ENCODE results near the gene C6orf15.

C6orf15 gene

GRCh38 chr6:31103136-31103535, 9.2 kb downstream of the C6orf15 start:
- no peak overlapping the region for H3K9ac ChIP-seq (ENCODE audit: low read depth, low read length)
- no peaks in the 10 kb centered on the region for H3K9me3 ChIP-seq (ENCODE audit: control insufficient read depth, insufficient read depth, low read length)

GRCh38 chr6:31098449-31098938, 13.9 kb downstream of the C6orf15 start:
- Histone ChIP-seq H3K9me3 (ENCODE audit: control insufficient read depth, insufficient read depth, low read length) (no peaks in the 10 kb centered on the region), H3K36me3 (ENCODE audit: insufficient read depth, low read length) (no peaks in the 10 kb centered on the region), H3K9ac (ENCODE audit: low read depth, low read length) (no peak overlapping the region), H3K4me1 (ENCODE audit: insufficient read depth, low read length) (peaks cover 7% of the 10 kb centered on the region; the same call in 1 of the 2 replicates)

More at GRCh38 chr6:31103136-31103535, 9.2 kb downstream of the C6orf15 start:
- no peaks in the 10 kb centered on the region for H3K36me3 ChIP-seq (ENCODE audit: insufficient read depth, low read length)
- H3K4me1 ChIP-seq (ENCODE audit: insufficient read depth, low read length), result no peaks in the 10 kb centered on the region; the same call in 1 of the 2 replicates

- Histone ChIP-seq H3K9ac (ENCODE audit: low read depth, low read length) (no peak overlapping the region), H3K36me3 (ENCODE audit: insufficient read depth, low read length) (no peaks in the 10 kb centered on the region), H3K9me3 (ENCODE audit: control insufficient read depth, insufficient read depth, low read length) (no peaks in the 10 kb centered on the region), H3K4me1 (ENCODE audit: insufficient read depth, low read length) (peaks cover 7% of the 10 kb centered on the region; the same call in 1 of the 2 replicates)
Observed at GRCh38 chr6:31096656-31097055, 15.7 kb downstream of the C6orf15 start.

- no peaks in the 10 kb centered on the region for H3K36me3 ChIP-seq (ENCODE audit: insufficient read depth, low read length)
- H3K4me1 ChIP-seq (ENCODE audit: insufficient read depth, low read length), result peaks cover 7% of the 10 kb centered on the region; the same call in 1 of the 2 replicates
- H3K9me3 ChIP-seq (ENCODE audit: control insufficient read depth, insufficient read depth, low read length), result no peaks in the 10 kb centered on the region
- no peak overlapping the region for H3K9ac ChIP-seq (ENCODE audit: low read depth, low read length)
Observed at GRCh38 chr6:31096215-31096614, 16.2 kb downstream of the C6orf15 start.

GRCh38 chr6:31094389-31094881, 17.9 kb downstream of the C6orf15 start:
- no peak overlapping the region for H3K9ac ChIP-seq (ENCODE audit: low read depth, low read length)
- H3K4me1 ChIP-seq (ENCODE audit: insufficient read depth, low read length), result peaks cover 7% of the 10 kb centered on the region; the same call in 1 of the 2 replicates
- no peaks in the 10 kb centered on the region for H3K36me3 ChIP-seq (ENCODE audit: insufficient read depth, low read length)
- no peaks in the 10 kb centered on the region for H3K9me3 ChIP-seq (ENCODE audit: control insufficient read depth, insufficient read depth, low read length)

GRCh38 chr6:31092769-31093505, 19.4 kb downstream of the C6orf15 start:
- Histone ChIP-seq H3K4me1 (ENCODE audit: insufficient read depth, low read length) (peaks cover 7% of the 10 kb centered on the region; the same call in 1 of the 2 replicates), H3K9ac (ENCODE audit: low read depth, low read length) (no peak overlapping the region), H3K9me3 (ENCODE audit: control insufficient read depth, insufficient read depth, low read length) (no peaks in the 10 kb centered on the region), H3K36me3 (ENCODE audit: insufficient read depth, low read length) (no peaks in the 10 kb centered on the region)

DNA sequence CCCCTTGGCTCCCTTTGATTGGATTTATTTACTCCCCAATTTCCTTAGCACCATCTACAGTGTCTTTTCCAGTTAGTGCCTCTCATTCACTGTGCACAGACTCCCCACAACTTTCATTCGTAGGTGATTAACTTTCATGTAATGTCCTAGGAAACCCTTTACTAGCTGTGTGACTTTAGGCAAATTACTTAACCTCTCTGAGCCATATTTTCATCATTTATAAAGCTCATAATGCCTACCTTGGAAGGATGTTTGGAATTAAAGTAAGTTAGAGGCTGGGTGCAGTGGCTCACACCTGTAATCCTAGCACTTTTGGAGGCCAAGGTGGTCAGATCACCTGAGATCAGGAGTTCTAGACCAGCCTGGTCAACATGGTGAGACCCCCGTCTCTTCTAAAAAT, 20.1 kb downstream of the C6orf15 start:
- H3K9ac ChIP-seq (ENCODE audit: low read depth, low read length), result no peak overlapping the region
- H3K4me1 ChIP-seq (ENCODE audit: insufficient read depth, low read length), result peaks cover 9% of the 10 kb centered on the region
- H3K9me3 ChIP-seq (ENCODE audit: control insufficient read depth, insufficient read depth, low read length), result no peaks in the 10 kb centered on the region
- H3K36me3 ChIP-seq (ENCODE audit: insufficient read depth, low read length), result no peaks in the 10 kb centered on the region

GRCh38 chr6:31091680-31092079, 20.7 kb downstream of the C6orf15 start:
- no peaks in the 10 kb centered on the region for H3K36me3 ChIP-seq (ENCODE audit: insufficient read depth, low read length)
- no peaks in the 10 kb centered on the region for H3K9me3 ChIP-seq (ENCODE audit: control insufficient read depth, insufficient read depth, low read length)
- H3K4me1 ChIP-seq (ENCODE audit: insufficient read depth, low read length), result peaks cover 14% of the 10 kb centered on the region
- H3K9ac ChIP-seq (ENCODE audit: low read depth, low read length), result no peak overlapping the region

- H3K9ac ChIP-seq (ENCODE audit: low read depth, low read length), result no peak overlapping the region
Observed at GRCh38 chr6:31090973-31091364, 21.4 kb downstream of the C6orf15 start.

GRCh38 chr6:31090275-31090972, 22.0 kb downstream of the C6orf15 start:
- Histone ChIP-seq H3K9me3 (ENCODE audit: control insufficient read depth, insufficient read depth, low read length) (no peaks in the 10 kb centered on the region), H3K4me1 (ENCODE audit: insufficient read depth, low read length) (peaks cover 14% of the 10 kb centered on the region), H3K36me3 (ENCODE audit: insufficient read depth, low read length) (no peaks in the 10 kb centered on the region), H3K9ac (ENCODE audit: low read depth, low read length) (no peak overlapping the region)

More at GRCh38 chr6:31090973-31091364, 21.4 kb downstream of the C6orf15 start:
- Histone ChIP-seq H3K36me3 (ENCODE audit: insufficient read depth, low read length) (no peaks in the 10 kb centered on the region), H3K4me1 (ENCODE audit: insufficient read depth, low read length) (peaks cover 14% of the 10 kb centered on the region), H3K9me3 (ENCODE audit: control insufficient read depth, insufficient read depth, low read length) (no peaks in the 10 kb centered on the region)

- Histone ChIP-seq H3K36me3 (ENCODE audit: insufficient read depth, low read length) (no peaks in the 10 kb centered on the region), H3K9me3 (ENCODE audit: control insufficient read depth, insufficient read depth, low read length) (no peaks in the 10 kb centered on the region), H3K4me1 (ENCODE audit: insufficient read depth, low read length) (peaks cover 10% of the 10 kb centered on the region), H3K9ac (ENCODE audit: low read depth, low read length) (no peak overlapping the region)
Observed at GRCh38 chr6:31087494-31088089, 24.8 kb downstream of the C6orf15 start.

- Histone ChIP-seq H3K9ac (ENCODE audit: low read depth, low read length) (no peak overlapping the region), H3K36me3 (ENCODE audit: insufficient read depth, low read length) (no peaks in the 10 kb centered on the region), H3K4me1 (ENCODE audit: insufficient read depth, low read length) (peaks cover 10% of the 10 kb centered on the region), H3K9me3 (ENCODE audit: control insufficient read depth, insufficient read depth, low read length) (no peaks in the 10 kb centered on the region)
Observed at GRCh38 chr6:31086788-31087440, 25.5 kb downstream of the C6orf15 start.

GRCh38 chr6:31083742-31084354, 28.5 kb downstream of the C6orf15 start:
- H3K9ac ChIP-seq (ENCODE audit: low read depth, low read length), result no peak overlapping the region
- H3K4me1 ChIP-seq (ENCODE audit: insufficient read depth, low read length), result peaks cover 14% of the 10 kb centered on the region
- no peaks in the 10 kb centered on the region for H3K36me3 ChIP-seq (ENCODE audit: insufficient read depth, low read length)
- H3K9me3 ChIP-seq (ENCODE audit: control insufficient read depth, insufficient read depth, low read length), result no peaks in the 10 kb centered on the region

DNA sequence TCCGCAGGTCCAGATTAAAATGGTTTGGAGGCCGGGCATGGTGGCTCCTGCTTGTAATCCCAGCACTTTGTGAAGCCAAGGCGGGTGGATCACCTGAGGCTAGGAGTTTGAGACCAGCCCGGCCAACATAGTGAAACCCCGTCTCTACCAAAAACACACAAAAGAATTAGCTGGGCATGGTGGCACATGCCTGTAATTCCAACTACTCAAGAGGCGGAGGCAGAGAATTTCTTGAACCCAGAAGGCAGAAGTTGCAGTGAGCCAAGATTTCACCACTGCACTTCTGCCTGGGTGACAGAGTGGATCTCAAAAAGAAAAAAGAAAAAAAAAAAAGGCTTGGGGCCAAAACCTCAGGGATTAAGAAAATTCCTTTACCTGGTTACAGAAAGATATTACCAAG, 30.5 kb downstream of the C6orf15 start:
- no peaks in the 10 kb centered on the region for H3K36me3 ChIP-seq (ENCODE audit: insufficient read depth, low read length)
- peaks cover 9% of the 10 kb centered on the region for H3K4me1 ChIP-seq (ENCODE audit: insufficient read depth, low read length)
- H3K9ac ChIP-seq (ENCODE audit: low read depth, low read length), result no peak overlapping the region
- H3K9me3 ChIP-seq (ENCODE audit: control insufficient read depth, insufficient read depth, low read length), result no peaks in the 10 kb centered on the region

All from ES-I3 (cell line).